IMR-90 (cell line): ENCODE results near the gene RGS7BP. TPM values are rescaled to one million over a fixed set of nuclear protein-coding genes. Genes with fewer than 3 reads are reported as not detected.
"Not testable (repeated sequence)": the region's sequence is repeated elsewhere in the genome, so short reads cannot be mapped to it uniquely, and the experiment has no call there.

ENCODE experiments used
- ATAC-seq: fragments of 200-7000 bp; cut with Tn5 transposase; 2 replicates; pipeline ENCODE4 v1.9.1; 2020; ENCODE audit warnings: low read depth, mild to moderate bottlenecking, moderate library complexity
- BruUV-seq: library from RNA; stranded (reverse); fragments of 400-500 nt; replicated peaks from 2 replicates; lab custom pipeline; 2021; lab: Mats Ljungman, UMichigan
- CTCF ChIA-PET: fragments of 300-600 bp; formaldehyde crosslinking; extraction: SDS; loops from one replicate; lab custom pipeline; 2021; ENCODE audit warnings: antibody characterized with exemption; lab: Yijun Ruan, JAX
- POLR2A ChIA-PET: fragments of 300-600 bp; sonication (Branson Sonifier 250); formaldehyde crosslinking; loops from one replicate; lab custom pipeline; 2022; ENCODE audit warnings: antibody characterized with exemption; ENCODE audit not compliant: unreplicated experiment; lab: Charles Lee
- DNase-seq: peaks from one replicate; pipeline ENCODE4 v3.0.0; 2013
- H2AFZ ChIP-seq: replicated peaks from 2 replicates; pipeline ENCODE3; 2013; ENCODE audit warnings: low read length, mild to moderate bottlenecking; ENCODE audit not compliant: poor library complexity
- H2AK5ac ChIP-seq: 2 replicates; pipeline ENCODE4 v1.6.1; 2013; ENCODE audit warnings: low read depth, low read length, inconsistent platforms
- H2AK9ac ChIP-seq: replicated peaks from 2 replicates; pipeline ENCODE3; 2013; ENCODE audit warnings: mild to moderate bottlenecking, low read depth, low read length, moderate library complexity; ENCODE audit not compliant: poor library complexity
- H2BK120ac ChIP-seq: 2 replicates; pipeline ENCODE4 v1.6.1; 2013; ENCODE audit warnings: low read depth, low read length, inconsistent platforms
- H2BK15ac ChIP-seq: 3 replicates; pipeline ENCODE4 v1.6.1; 2013; ENCODE audit warnings: low read depth, low read length, inconsistent platforms
- H2BK20ac ChIP-seq: 2 replicates; pipeline ENCODE4 v1.6.1; 2013; ENCODE audit warnings: low read depth, mild to moderate bottlenecking, inconsistent platforms, low read length, moderate library complexity
- H2BK5ac ChIP-seq: 2 replicates; pipeline ENCODE4 v1.6.1; 2013; ENCODE audit warnings: mild to moderate bottlenecking, low read depth, low read length, inconsistent platforms; ENCODE audit not compliant: poor library complexity, severe bottlenecking
- H3K14ac ChIP-seq: replicated peaks from 2 replicates; pipeline ENCODE4 v1.6.1; 2013; ENCODE audit warnings: low read depth, low read length, inconsistent platforms
- H3K18ac ChIP-seq: 2 replicates; pipeline ENCODE4 v1.6.1; 2013; ENCODE audit warnings: low read depth, low read length, control low read depth
- H3K23ac ChIP-seq: 2 replicates; pipeline ENCODE4 v1.6.1; 2013; ENCODE audit warnings: low read depth, low read length, inconsistent platforms
- H3K27ac ChIP-seq: 2 replicates; pipeline ENCODE4 v1.5.1; 2013; ENCODE audit warnings: mild to moderate bottlenecking, control low read depth, low read length; ENCODE audit not compliant: insufficient read depth
- H3K27me3 ChIP-seq: 2 replicates; pipeline ENCODE4 v1.6.1; 2013; ENCODE audit warnings: low read length; ENCODE audit not compliant: control insufficient read depth, insufficient read depth
- H3K36me3 ChIP-seq: 2 replicates; pipeline ENCODE4 v1.6.1; 2013; ENCODE audit warnings: low read length, mixed read lengths; ENCODE audit not compliant: control insufficient read depth, insufficient read depth
- H3K4ac ChIP-seq: 2 replicates; pipeline ENCODE4 v1.6.1; 2013; ENCODE audit warnings: low read depth, low read length, inconsistent platforms
- H3K4me1 ChIP-seq: 2 replicates; pipeline ENCODE4 v1.6.1; 2013; ENCODE audit warnings: low read length, mixed read lengths; ENCODE audit not compliant: control insufficient read depth, insufficient read depth
- H3K4me2 ChIP-seq: 2 replicates; pipeline ENCODE4 v1.6.1; 2013; ENCODE audit warnings: low read depth, mild to moderate bottlenecking, control low read depth, low read length, moderate library complexity
- H3K4me3 ChIP-seq: 2 replicates; pipeline ENCODE4 v1.5.1; 2013; ENCODE audit warnings: low read depth, mild to moderate bottlenecking, control low read depth, low read length, moderate library complexity; ENCODE audit not compliant: insufficient read depth
- H3K56ac ChIP-seq: 2 replicates; pipeline ENCODE4 v1.6.1; 2013; ENCODE audit warnings: low read length, inconsistent platforms; ENCODE audit not compliant: insufficient read depth; ENCODE audit errors: extremely low read depth
- H3K79me1 ChIP-seq, 2 experiments: 2 replicates each; pipeline ENCODE4 v1.6.1; 2013; ENCODE audit warnings: low read length in 2 of 2, inconsistent platforms in 1 of 2, low read depth in 1 of 2
- H3K9ac ChIP-seq: 2 replicates; pipeline ENCODE4 v1.6.1; 2013; ENCODE audit warnings: low read depth, low read length, control low read depth
- H3K9me1 ChIP-seq: 2 replicates; pipeline ENCODE4 v1.6.1; 2013; ENCODE audit warnings: low read length, inconsistent platforms; ENCODE audit not compliant: insufficient read depth
- H3K9me3 ChIP-seq: 2 replicates; pipeline ENCODE4 v1.6.1; 2013; ENCODE audit warnings: low read length; ENCODE audit not compliant: control insufficient read depth, insufficient read depth
- H4K20me1 ChIP-seq: 2 replicates; pipeline ENCODE4 v1.6.1; 2013; ENCODE audit warnings: low read length, inconsistent platforms; ENCODE audit not compliant: insufficient read depth
- H4K5ac ChIP-seq: 2 replicates; pipeline ENCODE4 v1.6.1; 2013; ENCODE audit warnings: mild to moderate bottlenecking, low read depth, low read length, control low read depth
- H4K8ac ChIP-seq, 2 experiments: 2 replicates each; pipeline ENCODE4 v1.6.1; 2013; ENCODE audit warnings: low read depth in 2 of 2, low read length in 2 of 2, control low read depth in 1 of 2, inconsistent platforms in 1 of 2
- H4K91ac ChIP-seq: 2 replicates; pipeline ENCODE4 v1.6.1; 2013; ENCODE audit warnings: low read depth, low read length, inconsistent platforms; ENCODE audit not compliant: insufficient read depth
- WGBS, 2 experiments: methylation state at CpG; one replicate each; pipeline versions ENCODE4 v1.1.5 to v1.1.7; 2013; ENCODE audit warnings: missing lambda C conversion rate in 2 of 2; ENCODE audit not compliant: insufficient read length in 1 of 2; ENCODE audit errors: extremely low coverage in 2 of 2; 5-methylcytosine and 5-hydroxymethylcytosine counted together
- dilution Hi-C: fragments of 300-500 bp; cut with HindIII; formaldehyde crosslinking; loops from one replicate; pipeline ENCODE4 v1.14.3; 2018; ENCODE audit warnings: low sequenced_read_pairs; ENCODE audit not compliant: unreplicated experiment
- in situ Hi-C: fragments of 300-500 bp; cut with MboI; formaldehyde crosslinking; loops from 3 replicates; pipeline ENCODE4 v1.14.3; 2019; ENCODE audit warnings: low sequenced_read_pairs, inconsistent platforms, mixed read lengths
- intact Hi-C: fragments of 100-400 bp; cut with micrococcal nuclease; formaldehyde crosslinking; loops from 2 replicates; pipeline ENCODE4 v1.10.0; 2022
- polyA plus RNA-seq, 3 experiments: library from polyadenylated mRNA; depleted of rRNA; stranded (reverse); fragments of >200 nt; gene quantifications; 2 replicates each; pipeline ENCODE4 v1.2.3, GENCODE V29; 2012; ENCODE audit warnings: low replicate concordance in 1 of 3
- total RNA-seq: library from RNA; depleted of rRNA; stranded (reverse); fragments of >200 nt; gene quantifications from 2 replicates; pipeline ENCODE4 v1.2.3, GENCODE V29; 2012

RGS7BP gene
- total and polyA plus RNA-seq, 2 of the 4 experiments (the other 2 are of a cell fraction) = not detected

DNA sequence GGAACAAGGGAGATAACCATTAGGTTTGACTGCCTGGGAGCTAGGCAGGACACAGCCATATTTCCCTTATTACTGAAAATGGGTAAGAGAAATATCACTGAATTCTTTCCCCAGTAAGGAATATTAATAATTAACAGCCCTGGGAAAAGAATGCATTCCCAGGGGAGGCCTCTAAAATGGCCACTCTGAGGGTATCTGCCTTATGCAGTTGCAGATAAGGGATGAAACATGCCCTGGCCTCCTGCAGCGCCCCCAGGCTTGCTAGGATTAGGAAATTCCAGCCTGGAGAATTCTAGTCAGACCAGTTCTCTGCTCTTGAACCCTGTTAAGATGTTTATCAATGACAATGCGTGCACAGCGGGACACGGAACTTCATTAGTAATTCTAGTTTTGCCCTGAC is 52.8 kb downstream of the RGS7BP start:
- H3K4ac ChIP-seq, H2AK5ac ChIP-seq, POLR2A ChIA-PET: not testable (repeated sequence)

More for the DNA sequence above, 52.8 kb downstream of the RGS7BP start:
- H2AK9ac ChIP-seq, dilution Hi-C loops, H2BK20ac ChIP-seq, H3K9me1 ChIP-seq, H2AFZ ChIP-seq, H3K27me3 ChIP-seq, H4K20me1 ChIP-seq, BruUV-seq, H3K4me2 ChIP-seq, H4K8ac ChIP-seq, H2BK5ac ChIP-seq, H3K14ac ChIP-seq, H4K5ac ChIP-seq, H2BK120ac ChIP-seq, DNase-seq, H3K36me3 ChIP-seq, H3K4me1 ChIP-seq, H3K23ac ChIP-seq, H3K56ac ChIP-seq, intact Hi-C loops, H3K79me1 ChIP-seq, H3K9ac ChIP-seq, H2BK15ac ChIP-seq, CTCF ChIA-PET, H4K91ac ChIP-seq, in situ Hi-C loops, H3K4me3 ChIP-seq, H3K18ac ChIP-seq, H3K9me3 ChIP-seq, ATAC-seq, H3K27ac ChIP-seq: not testable (repeated sequence)
- 0% methylated on average over 1 of the region's 4 CpGs; no CpG with 5 or more reads in 1 of the 2 experiments for WGBS, 2 experiments
